Measurements from ENCODE around the gene DBNL. TPM values are rescaled to one million over a fixed set of nuclear protein-coding genes. Genes with fewer than 3 reads are reported as not detected.

The DBNL gene
- total RNA-seq, 6 experiments from 2014 or later: 30.7 to 48.1 (median 36.9) TPM

GRCh38 chr7:44097064-44097932 is 52.8 kb downstream of the DBNL start:
- H3K4me1 ChIP-seq: no peaks in the 10 kb centered on the region
- no peak for DNase-seq
- no peak for ATAC-seq
- H3K36me3 ChIP-seq: no peaks in the 10 kb centered on the region
- no peaks in the 10 kb centered on the region for H3K27me3 ChIP-seq
- no peaks in the 10 kb centered on the region for H3K9me3 ChIP-seq
- no peak overlapping the region for H3K27ac ChIP-seq
- intact Hi-C loops (cut with DNase I): no loop called here
- 72% methylated on average over 5 of the region's 9 CpGs for WGBS (ENCODE audit: insufficient coverage, low coverage, low lambda C conversion rate, missing lambda C conversion rate)
- TF ChIP-seq CTCF (IDR thresholded peaks at IDR 0.05): no peak
- no peak overlapping the region for H3K4me3 ChIP-seq

GRCh38 chr7:44098092-44099068 is 53.9 kb downstream of the DBNL start:
- H3K4me3 ChIP-seq: no peak overlapping the region
- no peaks in the 10 kb centered on the region for H3K9me3 ChIP-seq
- ATAC-seq (no peak), DNase-seq (no peak)
- H3K4me1 ChIP-seq: no peaks in the 10 kb centered on the region
- intact Hi-C loops (cut with DNase I): no loop called here
- H3K27me3 ChIP-seq: no peaks in the 10 kb centered on the region
- H3K36me3 ChIP-seq: no peaks in the 10 kb centered on the region
- H3K27ac ChIP-seq: no peak overlapping the region
- 78% methylated on average over 6 of the region's 6 CpGs for WGBS (ENCODE audit: insufficient coverage, low coverage, low lambda C conversion rate, missing lambda C conversion rate)
- no peak for TF ChIP-seq POLR2A (IDR thresholded peaks at IDR 0.05)
- no peak for TF ChIP-seq CTCF (IDR thresholded peaks at IDR 0.05)

- Histone ChIP-seq H3K27ac (no peak overlapping the region), H3K27me3 (no peaks in the 10 kb centered on the region), H3K4me3 (no peak overlapping the region), H3K9me3 (no peaks in the 10 kb centered on the region), H3K4me1 (no peaks in the 10 kb centered on the region), H3K36me3 (no peaks in the 10 kb centered on the region)
- no peak for DNase-seq
- TF ChIP-seq POLR2A (IDR thresholded peaks at IDR 0.05) (no peak), CTCF (IDR thresholded peaks at IDR 0.05) (no peak)
- 57% methylated on average over 4 of the region's 4 CpGs for WGBS (ENCODE audit: insufficient coverage, low coverage, low lambda C conversion rate, missing lambda C conversion rate)
- intact Hi-C loops (cut with DNase I): no loop called here
- no peak for ATAC-seq
Measured at GRCh38 chr7:44099669-44100068, 55.2 kb downstream of the DBNL start.

GRCh38 chr7:44100458-44101302 is 56.2 kb downstream of the DBNL start:
- DNase-seq: no peak
- Histone ChIP-seq H3K36me3 (no peaks in the 10 kb centered on the region), H3K4me3 (no peak overlapping the region), H3K9me3 (no peaks in the 10 kb centered on the region), H3K27ac (no peak overlapping the region), H3K27me3 (no peaks in the 10 kb centered on the region), H3K4me1 (no peaks in the 10 kb centered on the region)
- TF ChIP-seq POLR2A (IDR thresholded peaks at IDR 0.05): no peak
- no peak for TF ChIP-seq CTCF (IDR thresholded peaks at IDR 0.05)
- ATAC-seq: no peak
- WGBS (ENCODE audit: insufficient coverage, low coverage, low lambda C conversion rate, missing lambda C conversion rate): 70% methylated on average over 8 of the region's 10 CpGs
- intact Hi-C loops (cut with DNase I): no loop called here

Measured in right lobe of liver (tissue), 6 donors.